RWPE1 (cell line): ENCODE data around the gene HMGCS2.

Source experiments
- CTCF ChIA-PET: fragments of 350-600 bp; sonication (Branson Sonifier 250); formaldehyde crosslinking; extraction: SDS; loops from one replicate; lab custom pipeline; 2021; lab: Yijun Ruan, JAX
- POLR2A ChIA-PET: fragments of 400-600 bp; formaldehyde crosslinking; extraction: SDS; loops from one replicate; lab custom pipeline; 2020; ENCODE audit warnings: antibody characterized with exemption; ENCODE audit not compliant: low non-redundant PET; lab: Yijun Ruan, JAX
- DNase-seq: peaks from one replicate; pipeline ENCODE4 v3.0.0; 2012; ENCODE audit warnings: low spot score
- H3K27ac ChIP-seq: fragments of 450-650 bp; 2 replicates; pipeline ENCODE4 v1.5.1; 2017
- TF ChIP-seq, protein P1 (sequence below): fragments of 450-650 bp; conservative IDR thresholded peaks from 2 replicates; pipeline ENCODE4 v1.5.1; 2017; ENCODE audit warnings: low read depth, mild to moderate bottlenecking

HMGCS2 gene

GRCh38 chr1:119811985-119812557, 43.4 kb upstream of the HMGCS2 start:
- DNase-seq = no peak
- TF ChIP-seq, protein P1, sequence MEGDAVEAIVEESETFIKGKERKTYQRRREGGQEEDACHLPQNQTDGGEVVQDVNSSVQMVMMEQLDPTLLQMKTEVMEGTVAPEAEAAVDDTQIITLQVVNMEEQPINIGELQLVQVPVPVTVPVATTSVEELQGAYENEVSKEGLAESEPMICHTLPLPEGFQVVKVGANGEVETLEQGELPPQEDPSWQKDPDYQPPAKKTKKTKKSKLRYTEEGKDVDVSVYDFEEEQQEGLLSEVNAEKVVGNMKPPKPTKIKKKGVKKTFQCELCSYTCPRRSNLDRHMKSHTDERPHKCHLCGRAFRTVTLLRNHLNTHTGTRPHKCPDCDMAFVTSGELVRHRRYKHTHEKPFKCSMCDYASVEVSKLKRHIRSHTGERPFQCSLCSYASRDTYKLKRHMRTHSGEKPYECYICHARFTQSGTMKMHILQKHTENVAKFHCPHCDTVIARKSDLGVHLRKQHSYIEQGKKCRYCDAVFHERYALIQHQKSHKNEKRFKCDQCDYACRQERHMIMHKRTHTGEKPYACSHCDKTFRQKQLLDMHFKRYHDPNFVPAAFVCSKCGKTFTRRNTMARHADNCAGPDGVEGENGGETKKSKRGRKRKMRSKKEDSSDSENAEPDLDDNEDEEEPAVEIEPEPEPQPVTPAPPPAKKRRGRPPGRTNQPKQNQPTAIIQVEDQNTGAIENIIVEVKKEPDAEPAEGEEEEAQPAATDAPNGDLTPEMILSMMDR = no peak
- ChIA-PET POLR2A (no interaction called here), CTCF (interaction anchor here (0.6 to 1.0 kb wide), 2 partner anchors 200 to 228 kb away, joined by 3 to 4 read pairs; no protein-coding TSS in a partner anchor)
- no peak overlapping the region for H3K27ac ChIP-seq

- no peak for DNase-seq
- H3K27ac ChIP-seq = no peak within 1 kb of the TSS
- ChIA-PET CTCF (interaction anchor here (1.0 kb wide), 1 partner anchor 199 kb away, joined by 4 read pairs; no protein-coding TSS in a partner anchor), POLR2A (no interaction called here)
- TF ChIP-seq, protein P1 = no peak
These were observed 42.7 kb upstream of the HMGCS2 start, which contains the start of gene REG4 for GRCh38 chr1:119811387-119811786. Gene REG4 (minus strand): TSS chr1:119811460. CDS start chr1:119808769, 2,691 bp downstream.

- CTCF ChIA-PET = interaction anchor here (0.6 to 2.1 kb wide), 8 partner anchors 9 to 271 kb away, joined by 3 to 17 read pairs (median 4); no protein-coding TSS in a partner anchor
- no peak overlapping the region for H3K27ac ChIP-seq
- peak; percentile 68 for DNase-seq
- POLR2A ChIA-PET = no interaction called here
- TF ChIP-seq, protein P1 = peak; percentile 92
These were observed 40.4 kb upstream of the HMGCS2 start for GRCh38 chr1:119808972-119809550.

DNA sequence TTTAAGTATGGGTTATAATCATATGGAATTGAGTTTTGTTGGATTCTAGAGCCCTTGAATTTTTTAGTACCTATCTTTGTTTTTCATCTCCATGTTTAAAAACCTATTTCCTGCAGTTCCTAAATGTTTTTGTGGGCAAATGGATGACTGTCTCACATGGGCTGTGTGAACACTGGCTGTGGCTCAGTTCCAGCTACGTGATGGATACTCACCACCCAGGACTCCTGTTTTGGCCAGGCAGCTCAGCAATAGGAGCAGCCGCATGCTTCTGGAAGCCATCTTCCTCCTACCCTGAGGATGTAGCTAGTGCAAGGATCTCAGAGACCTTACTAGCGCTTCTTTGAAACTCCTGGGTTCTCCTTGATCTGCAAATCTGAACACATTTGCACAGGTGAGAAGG, 39.8 kb upstream of the HMGCS2 start:
- TF ChIP-seq, protein P1 = no peak
- ChIA-PET CTCF (interaction anchor here (0.6 to 2.1 kb wide), 8 partner anchors 10 to 271 kb away, joined by 3 to 17 read pairs (median 4); no protein-coding TSS in a partner anchor), POLR2A (no interaction called here)
- no peak for DNase-seq
- no peak overlapping the region for H3K27ac ChIP-seq

GRCh38 chr1:119806489-119806888, 37.8 kb upstream of the HMGCS2 start:
- POLR2A ChIA-PET = no interaction called here
- CTCF ChIA-PET = interaction anchor here (0.6 to 1.2 kb wide), 2 partner anchors 9 to 10 kb away, joined by 3 read pairs; no protein-coding TSS in a partner anchor
- TF ChIP-seq, protein P1 = no peak

GRCh38 chr1:119805746-119806145, 37.0 kb upstream of the HMGCS2 start:
- CTCF ChIA-PET = no interaction called here
- POLR2A ChIA-PET = no interaction called here
- H3K27ac ChIP-seq = no peak overlapping the region
- TF ChIP-seq, protein P1 = no peak
- no peak for DNase-seq

More at GRCh38 chr1:119806489-119806888, 37.8 kb upstream of the HMGCS2 start:
- H3K27ac ChIP-seq = no peak overlapping the region
- no peak for DNase-seq
